ENCODE results near the gene ITGAL. TPM values are rescaled to one million over a fixed set of nuclear protein-coding genes. Genes with fewer than 3 reads are reported as not detected.

Gene ITGAL
- total and polyA plus RNA-seq, 4 donors = 4.3 to 11.8 (median 6.9) TPM

DNA sequence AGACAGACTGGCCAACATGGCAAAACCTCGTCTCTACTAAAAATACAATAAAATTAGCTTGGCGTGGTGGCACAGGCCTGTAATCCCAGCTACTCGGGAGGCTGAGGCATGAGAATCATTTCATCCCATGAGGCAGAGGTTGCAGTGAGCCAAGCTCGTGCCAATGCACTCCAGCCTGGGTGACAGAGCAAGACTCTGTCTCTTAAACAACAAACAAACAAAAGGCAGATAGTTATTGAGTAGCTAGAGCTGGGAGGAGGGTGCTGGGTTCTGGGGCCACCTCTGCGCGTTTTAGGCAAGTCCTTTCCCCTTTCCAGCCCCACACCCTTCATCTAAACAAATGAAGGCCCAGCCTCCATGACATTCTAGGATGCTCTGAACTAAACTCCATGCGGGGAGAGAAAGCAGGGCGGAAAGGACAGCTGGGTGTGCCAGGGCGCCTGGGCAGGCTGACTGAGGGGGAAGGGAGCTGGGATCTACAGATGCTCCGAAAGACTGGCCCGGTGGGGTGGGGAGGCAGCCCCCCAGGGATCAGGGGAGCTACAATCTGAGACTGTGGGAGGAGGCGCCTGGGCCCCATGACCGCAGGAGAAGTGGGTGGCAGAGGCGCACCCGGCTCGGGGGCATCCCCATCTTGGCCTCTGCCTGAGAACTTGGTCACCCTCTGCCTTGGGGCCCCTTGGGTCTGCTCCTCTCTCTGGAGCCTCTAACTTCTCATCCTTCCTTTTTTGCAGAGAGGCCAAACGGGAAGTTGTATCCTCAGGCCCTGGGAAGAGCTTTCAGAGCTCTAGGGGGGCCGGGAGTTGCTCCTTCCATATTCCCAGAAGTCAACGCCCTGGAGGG, 910 bp downstream of the ITGAL start:
- Histone ChIP-seq H3K9me3 (ENCODE audit: control insufficient read depth in 4 of 4, low read length in 3 of 4) (no peaks in the 10 kb centered on the region), H3K27ac (ENCODE audit: low read depth in 1 of 2, low read length in 2 of 2) (peak overlapping the region; percentile 70 to 76), H3K4me1 (ENCODE audit: control insufficient read depth in 4 of 4, insufficient read depth in 4 of 4, low read length in 3 of 4) (peaks cover 4 to 14% (median 8%) of the 10 kb centered on the region in 4 donors), H3K27me3 (ENCODE audit: control insufficient read depth in 4 of 4, insufficient read depth in 4 of 4, low read length in 3 of 4) (no peaks in the 10 kb centered on the region), H3K9ac (ENCODE audit: low read depth in 1 of 2, low read length in 2 of 2) (peak overlapping the region in 1 of 2 donors; percentile 27), H3K36me3 (ENCODE audit: control insufficient read depth in 4 of 4, insufficient read depth in 3 of 4, low read depth in 1 of 4, low read length in 3 of 4) (no peaks in the 10 kb centered on the region), H3K4me3 (ENCODE audit: low read depth in 1 of 3, low read length in 3 of 3) (peak overlapping the region in 2 of 3 donors; percentile 9 to 11)
- DNase-seq (ENCODE audit: low spot score) = no peak
- 66% methylated on average over 19 of the region's 19 CpGs for WGBS
- TF ChIP-seq, protein P1, sequence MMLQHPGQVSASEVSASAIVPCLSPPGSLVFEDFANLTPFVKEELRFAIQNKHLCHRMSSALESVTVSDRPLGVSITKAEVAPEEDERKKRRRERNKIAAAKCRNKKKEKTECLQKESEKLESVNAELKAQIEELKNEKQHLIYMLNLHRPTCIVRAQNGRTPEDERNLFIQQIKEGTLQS (IDR thresholded peaks at IDR 0.05) = no peak
- TF ChIP-seq FOXA2 (IDR thresholded peaks at IDR 0.05) = no peak
- TF ChIP-seq, protein P2, sequence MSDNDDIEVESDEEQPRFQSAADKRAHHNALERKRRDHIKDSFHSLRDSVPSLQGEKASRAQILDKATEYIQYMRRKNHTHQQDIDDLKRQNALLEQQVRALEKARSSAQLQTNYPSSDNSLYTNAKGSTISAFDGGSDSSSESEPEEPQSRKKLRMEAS (IDR thresholded peaks at IDR 0.05) = no peak
- TF ChIP-seq, protein P3, sequence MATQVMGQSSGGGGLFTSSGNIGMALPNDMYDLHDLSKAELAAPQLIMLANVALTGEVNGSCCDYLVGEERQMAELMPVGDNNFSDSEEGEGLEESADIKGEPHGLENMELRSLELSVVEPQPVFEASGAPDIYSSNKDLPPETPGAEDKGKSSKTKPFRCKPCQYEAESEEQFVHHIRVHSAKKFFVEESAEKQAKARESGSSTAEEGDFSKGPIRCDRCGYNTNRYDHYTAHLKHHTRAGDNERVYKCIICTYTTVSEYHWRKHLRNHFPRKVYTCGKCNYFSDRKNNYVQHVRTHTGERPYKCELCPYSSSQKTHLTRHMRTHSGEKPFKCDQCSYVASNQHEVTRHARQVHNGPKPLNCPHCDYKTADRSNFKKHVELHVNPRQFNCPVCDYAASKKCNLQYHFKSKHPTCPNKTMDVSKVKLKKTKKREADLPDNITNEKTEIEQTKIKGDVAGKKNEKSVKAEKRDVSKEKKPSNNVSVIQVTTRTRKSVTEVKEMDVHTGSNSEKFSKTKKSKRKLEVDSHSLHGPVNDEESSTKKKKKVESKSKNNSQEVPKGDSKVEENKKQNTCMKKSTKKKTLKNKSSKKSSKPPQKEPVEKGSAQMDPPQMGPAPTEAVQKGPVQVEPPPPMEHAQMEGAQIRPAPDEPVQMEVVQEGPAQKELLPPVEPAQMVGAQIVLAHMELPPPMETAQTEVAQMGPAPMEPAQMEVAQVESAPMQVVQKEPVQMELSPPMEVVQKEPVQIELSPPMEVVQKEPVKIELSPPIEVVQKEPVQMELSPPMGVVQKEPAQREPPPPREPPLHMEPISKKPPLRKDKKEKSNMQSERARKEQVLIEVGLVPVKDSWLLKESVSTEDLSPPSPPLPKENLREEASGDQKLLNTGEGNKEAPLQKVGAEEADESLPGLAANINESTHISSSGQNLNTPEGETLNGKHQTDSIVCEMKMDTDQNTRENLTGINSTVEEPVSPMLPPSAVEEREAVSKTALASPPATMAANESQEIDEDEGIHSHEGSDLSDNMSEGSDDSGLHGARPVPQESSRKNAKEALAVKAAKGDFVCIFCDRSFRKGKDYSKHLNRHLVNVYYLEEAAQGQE (IDR thresholded peaks at IDR 0.05) = no peak
- TF ChIP-seq YY1 (IDR thresholded peaks at IDR 0.05) = no peak

DNA sequence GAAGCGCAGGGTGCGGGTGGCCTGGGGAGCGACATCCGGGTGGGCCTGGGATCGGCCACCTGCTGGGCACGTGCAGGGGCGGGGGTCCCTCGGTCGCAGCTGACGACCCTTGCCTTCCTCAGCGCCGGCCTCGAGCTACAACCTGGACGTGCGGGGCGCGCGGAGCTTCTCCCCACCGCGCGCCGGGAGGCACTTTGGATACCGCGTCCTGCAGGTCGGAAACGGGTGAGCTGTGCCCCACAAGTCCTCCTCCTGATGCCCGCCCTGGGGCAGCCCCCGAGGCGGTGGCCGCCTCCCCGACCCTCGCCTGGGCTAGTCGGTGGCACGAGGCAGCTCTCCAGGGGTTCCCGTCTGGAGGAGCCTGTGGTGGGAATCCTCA, 1.5 kb downstream of the ITGAL start:
- H3K4me3 ChIP-seq (ENCODE audit: low read depth in 1 of 3, low read length in 3 of 3) = peak overlapping the region in 1 of 3 donors; percentile 9
- DNase-seq (ENCODE audit: low spot score) = no peak
- H3K36me3 ChIP-seq (ENCODE audit: control insufficient read depth in 4 of 4, insufficient read depth in 3 of 4, low read depth in 1 of 4, low read length in 3 of 4) = no peaks in the 10 kb centered on the region
- peak overlapping the region in 1 of 2 donors; percentile 70 for H3K27ac ChIP-seq (ENCODE audit: low read depth in 1 of 2, low read length in 2 of 2)
- 76% methylated on average over 35 of the region's 35 CpGs for WGBS
- H3K9ac ChIP-seq (ENCODE audit: low read depth in 1 of 2, low read length in 2 of 2) = no peak overlapping the region
- H3K9me3 ChIP-seq (ENCODE audit: control insufficient read depth in 4 of 4, low read length in 3 of 4) = no peaks in the 10 kb centered on the region
- no peaks in the 10 kb centered on the region for H3K27me3 ChIP-seq (ENCODE audit: control insufficient read depth in 4 of 4, insufficient read depth in 4 of 4, low read length in 3 of 4)
- TF ChIP-seq FOXA1 (IDR thresholded peaks at IDR 0.05) (no peak), SP1 (IDR thresholded peaks at IDR 0.05) (no peak), GABPA (IDR thresholded peaks at IDR 0.05 in 1 of 2, conservative IDR thresholded peaks at IDR 0.05 in 1 of 2) (no peak)
- TF ChIP-seq, protein P2 (IDR thresholded peaks at IDR 0.05) = no peak
- peaks cover 4 to 14% (median 8%) of the 10 kb centered on the region in 4 donors for H3K4me1 ChIP-seq (ENCODE audit: control insufficient read depth in 4 of 4, insufficient read depth in 4 of 4, low read length in 3 of 4)

DNA sequence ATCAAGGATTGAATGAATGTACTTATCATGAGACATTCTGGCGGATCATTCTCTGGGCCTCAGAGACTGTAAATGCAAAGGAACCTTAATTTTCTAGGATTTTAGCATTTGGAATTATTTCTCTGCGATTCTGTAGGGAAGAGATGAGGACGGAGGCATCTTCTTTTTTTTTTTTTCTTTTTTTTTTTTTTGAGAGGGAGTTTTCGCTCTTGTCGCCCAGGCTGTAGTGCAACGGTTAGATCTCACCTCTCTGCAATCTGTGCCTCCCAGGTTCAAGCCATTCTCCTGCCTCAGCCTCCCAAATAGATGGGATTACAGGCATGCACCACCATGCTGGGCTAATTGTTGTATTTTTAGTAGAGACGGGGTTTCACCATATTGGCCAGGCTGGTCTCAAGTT, 2.1 kb downstream of the ITGAL start:
- no peak overlapping the region for H3K27ac ChIP-seq (ENCODE audit: low read depth in 1 of 2, low read length in 2 of 2)
- WGBS = 91% methylated on average over 7 of the region's 7 CpGs
- no peak overlapping the region for H3K9ac ChIP-seq (ENCODE audit: low read depth in 1 of 2, low read length in 2 of 2)
- peaks cover 4 to 14% (median 8%) of the 10 kb centered on the region in 4 donors for H3K4me1 ChIP-seq (ENCODE audit: control insufficient read depth in 4 of 4, insufficient read depth in 4 of 4, low read length in 3 of 4)
- H3K4me3 ChIP-seq (ENCODE audit: low read depth in 1 of 3, low read length in 3 of 3) = no peak overlapping the region
- no peaks in the 10 kb centered on the region for H3K27me3 ChIP-seq (ENCODE audit: control insufficient read depth in 4 of 4, insufficient read depth in 4 of 4, low read length in 3 of 4)
- no peaks in the 10 kb centered on the region for H3K36me3 ChIP-seq (ENCODE audit: control insufficient read depth in 4 of 4, insufficient read depth in 3 of 4, low read depth in 1 of 4, low read length in 3 of 4)
- TF ChIP-seq TAF1 (conservative IDR thresholded peaks at IDR 0.05) = no peak
- no peak for TF ChIP-seq FOXA1 (IDR thresholded peaks at IDR 0.05)
- no peak for TF ChIP-seq SP1 (IDR thresholded peaks at IDR 0.05)
- TF ChIP-seq, protein P1 (IDR thresholded peaks at IDR 0.05) = no peak
- TF ChIP-seq EGR1 (IDR thresholded peaks at IDR 0.05; ENCODE audit: low read depth in 2 of 2) = no peak
- no peak for TF ChIP-seq NR2F2 (IDR thresholded peaks at IDR 0.05)
- no peak for TF ChIP-seq YY1 (IDR thresholded peaks at IDR 0.05)
- TF ChIP-seq, protein P2 (IDR thresholded peaks at IDR 0.05) = no peak
- no peaks in the 10 kb centered on the region for H3K9me3 ChIP-seq (ENCODE audit: control insufficient read depth in 4 of 4, low read length in 3 of 4)
- DNase-seq (ENCODE audit: low spot score) = no peak
